ENCODE data around the gene GLG1.
"Not testable (repeated sequence)": the region's sequence is repeated elsewhere in the genome, so short reads cannot be mapped to it uniquely, and the experiment has no call there.

Gene GLG1

DNA sequence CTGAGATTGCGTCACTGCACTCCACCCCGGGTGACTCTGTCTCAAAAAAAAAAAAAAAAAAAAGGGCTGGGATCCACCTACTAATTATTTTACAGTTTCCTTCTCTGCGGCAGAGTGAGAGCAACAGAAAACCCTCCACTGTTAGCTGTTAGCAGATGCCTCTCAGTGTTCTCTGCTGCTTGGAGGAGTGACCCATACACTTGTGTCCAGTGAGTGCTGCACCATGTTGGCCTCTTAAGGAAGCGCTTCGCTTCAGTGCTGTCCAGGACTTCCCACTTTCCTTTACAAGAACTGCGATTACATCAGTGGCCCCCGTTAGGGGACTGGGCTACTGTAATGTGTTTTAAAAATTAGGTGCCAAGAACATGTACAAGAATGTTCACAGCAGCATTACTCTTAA, 167.2 kb downstream of the GLG1 start:
- TF ChIP-seq FOXP2 (optimal IDR thresholded peaks at IDR 0.05; ENCODE audit: borderline replicate concordance, extremely low read depth, extremely low read length, insufficient read depth) = no peak
- no peak for TF ChIP-seq POLR2AphosphoS5 (IDR thresholded peaks at IDR 0.05; ENCODE audit: low read depth, low read length)
- TF ChIP-seq SIN3A (IDR thresholded peaks at IDR 0.05; ENCODE audit: borderline replicate concordance, insufficient read depth, low read length) = no peak
- TF ChIP-seq TAF1 (IDR thresholded peaks at IDR 0.05; ENCODE audit: borderline replicate concordance, insufficient read depth, low read length) = no peak
- TF ChIP-seq, protein P1, sequence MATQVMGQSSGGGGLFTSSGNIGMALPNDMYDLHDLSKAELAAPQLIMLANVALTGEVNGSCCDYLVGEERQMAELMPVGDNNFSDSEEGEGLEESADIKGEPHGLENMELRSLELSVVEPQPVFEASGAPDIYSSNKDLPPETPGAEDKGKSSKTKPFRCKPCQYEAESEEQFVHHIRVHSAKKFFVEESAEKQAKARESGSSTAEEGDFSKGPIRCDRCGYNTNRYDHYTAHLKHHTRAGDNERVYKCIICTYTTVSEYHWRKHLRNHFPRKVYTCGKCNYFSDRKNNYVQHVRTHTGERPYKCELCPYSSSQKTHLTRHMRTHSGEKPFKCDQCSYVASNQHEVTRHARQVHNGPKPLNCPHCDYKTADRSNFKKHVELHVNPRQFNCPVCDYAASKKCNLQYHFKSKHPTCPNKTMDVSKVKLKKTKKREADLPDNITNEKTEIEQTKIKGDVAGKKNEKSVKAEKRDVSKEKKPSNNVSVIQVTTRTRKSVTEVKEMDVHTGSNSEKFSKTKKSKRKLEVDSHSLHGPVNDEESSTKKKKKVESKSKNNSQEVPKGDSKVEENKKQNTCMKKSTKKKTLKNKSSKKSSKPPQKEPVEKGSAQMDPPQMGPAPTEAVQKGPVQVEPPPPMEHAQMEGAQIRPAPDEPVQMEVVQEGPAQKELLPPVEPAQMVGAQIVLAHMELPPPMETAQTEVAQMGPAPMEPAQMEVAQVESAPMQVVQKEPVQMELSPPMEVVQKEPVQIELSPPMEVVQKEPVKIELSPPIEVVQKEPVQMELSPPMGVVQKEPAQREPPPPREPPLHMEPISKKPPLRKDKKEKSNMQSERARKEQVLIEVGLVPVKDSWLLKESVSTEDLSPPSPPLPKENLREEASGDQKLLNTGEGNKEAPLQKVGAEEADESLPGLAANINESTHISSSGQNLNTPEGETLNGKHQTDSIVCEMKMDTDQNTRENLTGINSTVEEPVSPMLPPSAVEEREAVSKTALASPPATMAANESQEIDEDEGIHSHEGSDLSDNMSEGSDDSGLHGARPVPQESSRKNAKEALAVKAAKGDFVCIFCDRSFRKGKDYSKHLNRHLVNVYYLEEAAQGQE (IDR thresholded peaks at IDR 0.05; ENCODE audit: insufficient read depth in 1 of 2, low read depth in 2 of 2, low read length in 2 of 2) = no peak

GRCh38 chr16:74438492-74438979, 168.4 kb downstream of the GLG1 start:
- TF ChIP-seq FOXP2 (optimal IDR thresholded peaks at IDR 0.05; ENCODE audit: borderline replicate concordance, extremely low read depth, extremely low read length, insufficient read depth) (no peak), POLR2AphosphoS5 (IDR thresholded peaks at IDR 0.05; ENCODE audit: low read depth, low read length) (no peak), SIN3A (IDR thresholded peaks at IDR 0.05; ENCODE audit: borderline replicate concordance, insufficient read depth, low read length) (no peak), TAF1 (IDR thresholded peaks at IDR 0.05; ENCODE audit: borderline replicate concordance, insufficient read depth, low read length) (no peak)
- TF ChIP-seq, protein P1 (IDR thresholded peaks at IDR 0.05; ENCODE audit: insufficient read depth in 1 of 2, low read depth in 2 of 2, low read length in 2 of 2) = no peak

GRCh38 chr16:74431516-74431915, 175.4 kb downstream of the GLG1 start:
- TF ChIP-seq POLR2AphosphoS5 (IDR thresholded peaks at IDR 0.05; ENCODE audit: low read depth, low read length) (no peak), SIN3A (IDR thresholded peaks at IDR 0.05; ENCODE audit: borderline replicate concordance, insufficient read depth, low read length) (no peak)

- not testable (repeated sequence) for TF ChIP-seq TAF1 (IDR thresholded peaks at IDR 0.05; ENCODE audit: borderline replicate concordance, insufficient read depth, low read length); FOXP2 (optimal IDR thresholded peaks at IDR 0.05; ENCODE audit: borderline replicate concordance, extremely low read depth, extremely low read length, insufficient read depth); POLR2AphosphoS5 (IDR thresholded peaks at IDR 0.05; ENCODE audit: low read depth, low read length)
These were observed 186.1 kb downstream of the GLG1 start, which contains the start of gene CLEC18B for GRCh38 chr16:74420612-74421481. Gene CLEC18B, minus strand, starts transcription at chr16:74421478. Its CDS starts 208 bp downstream, at chr16:74421270.

Measured in PFSK-1 (cell line).